MCF 10A (cell line): Measurements from ENCODE around the gene CLP1. TPM values are rescaled to one million over a fixed set of nuclear protein-coding genes. Genes with fewer than 3 reads are reported as not detected.

Source experiments
- BruUV-seq: library from RNA; stranded (reverse); fragments of 400-500 nt; replicated peaks from 2 replicates; lab custom pipeline; 2021; lab: Mats Ljungman, UMichigan
- CTCF ChIA-PET: fragments of 300-600 bp; sonication (Branson Sonifier 250); formaldehyde crosslinking; extraction: SDS; loops from one replicate; lab custom pipeline; 2021; ENCODE audit warnings: antibody characterized with exemption, inconsistent platforms; lab: Yijun Ruan, JAX
- POLR2A ChIA-PET: fragments of 300-600, 350-650 bp; sonication (Branson Sonifier 250); formaldehyde crosslinking; extraction: SDS; loops from one replicate; lab custom pipeline; 2020; ENCODE audit warnings: antibody characterized with exemption, inconsistent platforms; lab: Yijun Ruan, JAX
- DNase-seq: peaks from one replicate; pipeline ENCODE4 v3.0.0-alpha.2; 2018; ENCODE audit not compliant: unreplicated experiment
- H3K27ac Mint-ChIP-seq: one replicate; pipeline ENCODE4 v1.8.0; 2022; ENCODE audit warnings: mild to moderate bottlenecking, low read depth, mixed read lengths; ENCODE audit not compliant: unreplicated experiment
- H3K27me3 Mint-ChIP-seq: one replicate; pipeline ENCODE4 v1.8.0; 2022; ENCODE audit warnings: mixed read lengths; ENCODE audit not compliant: insufficient read depth, unreplicated experiment
- H3K36me3 Mint-ChIP-seq: one replicate; pipeline ENCODE4 v1.8.0; 2022; ENCODE audit warnings: mild to moderate bottlenecking, moderate library complexity, mixed read lengths; ENCODE audit not compliant: insufficient read depth, unreplicated experiment
- H3K4me1 Mint-ChIP-seq: one replicate; pipeline ENCODE4 v1.8.0; 2022; ENCODE audit warnings: mixed read lengths; ENCODE audit not compliant: insufficient read depth, unreplicated experiment
- H3K4me3 Mint-ChIP-seq: one replicate; pipeline ENCODE4 v1.8.0; 2022; ENCODE audit warnings: mild to moderate bottlenecking, moderate library complexity, mixed read lengths; ENCODE audit not compliant: unreplicated experiment
- H3K9me3 Mint-ChIP-seq: one replicate; pipeline ENCODE4 v1.8.0; 2022; ENCODE audit warnings: mixed read lengths; ENCODE audit not compliant: unreplicated experiment
- CTCF ChIP-seq: fragments of 200-600 bp; IDR thresholded peaks from one replicate; pipeline ENCODE4 v1.8.0; 2022; ENCODE audit warnings: antibody characterized with exemption, mild to moderate bottlenecking; ENCODE audit not compliant: unreplicated experiment
- intact Hi-C: fragments of 100-400 bp; cut with micrococcal nuclease; formaldehyde crosslinking; loops from 2 replicates; pipeline ENCODE4 v1.14.1; 2022
- total RNA-seq: library from RNA; stranded (reverse); gene quantifications from 2 replicates; pipeline ENCODE4 v1.2.3, GENCODE V29; 2022

Gene CLP1
- total RNA-seq, 1 experiment from 2014 or later = 9.2 TPM

GRCh38 chr11:57668434-57668782, 10.8 kb downstream of the CLP1 start:
- POLR2A ChIA-PET = interaction anchor here (0.7 to 2.8 kb wide), 9 partner anchors 27 to 343 kb away, joined by 3 to 20 read pairs (median 3); partner anchors contain the start of genes CTNND1, MED19, SELENOH and TMX2
- H3K36me3 Mint-ChIP-seq = peaks cover 40% of the 10 kb centered on the region
- no peak for TF ChIP-seq CTCF
- DNase-seq = no peak
- H3K27ac Mint-ChIP-seq = peak overlapping the region; percentile 100
- no peaks in the 10 kb centered on the region for H3K9me3 Mint-ChIP-seq
- H3K4me3 Mint-ChIP-seq = peak overlapping the region; percentile 96
- CTCF ChIA-PET = interaction anchor here (0.5 kb wide), 1 partner anchor 655 kb away, joined by 3 read pairs; no protein-coding TSS in a partner anchor
- no peaks in the 10 kb centered on the region for H3K27me3 Mint-ChIP-seq
- H3K4me1 Mint-ChIP-seq = peaks cover 20% of the 10 kb centered on the region
- intact Hi-C loops = loop anchor here (2.0 to 5.0 kb wide), 2 partner anchors 44 to 134 kb away; partner anchors contain the start of genes MED19 and TMX2
- no TSS peak for BruUV-seq

GRCh38 chr11:57674251-57674650, 16.7 kb downstream of the CLP1 start:
- CTCF ChIA-PET = interaction anchor here (0.7 to 1.6 kb wide), 3 partner anchors 33 to 145 kb away, joined by 3 to 4 read pairs (median 3); no protein-coding TSS in a partner anchor
- H3K27ac Mint-ChIP-seq = peak overlapping the region; percentile 21
- no peaks in the 10 kb centered on the region for H3K27me3 Mint-ChIP-seq
- peaks cover 70% of the 10 kb centered on the region for H3K36me3 Mint-ChIP-seq
- no TSS peak for BruUV-seq
- H3K9me3 Mint-ChIP-seq = no peaks in the 10 kb centered on the region
- no peak overlapping the region for H3K4me3 Mint-ChIP-seq
- intact Hi-C loops = no loop called here
- no peak for DNase-seq
- POLR2A ChIA-PET = no interaction called here
- no peak for TF ChIP-seq CTCF
- peaks cover 24% of the 10 kb centered on the region for H3K4me1 Mint-ChIP-seq

- DNase-seq = no peak
- peaks cover 75% of the 10 kb centered on the region for H3K36me3 Mint-ChIP-seq
- no peak overlapping the region for H3K27ac Mint-ChIP-seq
- no TSS peak for BruUV-seq
- intact Hi-C loops = no loop called here
- H3K4me3 Mint-ChIP-seq = no peak overlapping the region
- POLR2A ChIA-PET = interaction anchor here (0.5 to 1.1 kb wide), 4 partner anchors 8 to 350 kb away, joined by 3 to 6 read pairs (median 4); no protein-coding TSS in a partner anchor
- H3K9me3 Mint-ChIP-seq = no peaks in the 10 kb centered on the region
- no peak for TF ChIP-seq CTCF
- peaks cover 18% of the 10 kb centered on the region for H3K4me1 Mint-ChIP-seq
- CTCF ChIA-PET = interaction anchor here (0.5 to 1.6 kb wide), 3 partner anchors 35 to 146 kb away, joined by 3 to 4 read pairs (median 3); no protein-coding TSS in a partner anchor
- no peaks in the 10 kb centered on the region for H3K27me3 Mint-ChIP-seq
Measured at GRCh38 chr11:57675176-57675941, 17.8 kb downstream of the CLP1 start.

- no peaks in the 10 kb centered on the region for H3K9me3 Mint-ChIP-seq
- no peaks in the 10 kb centered on the region for H3K27me3 Mint-ChIP-seq
- BruUV-seq = no TSS peak
- intact Hi-C loops = no loop called here
- TF ChIP-seq CTCF = no peak
- DNase-seq = no peak
- CTCF ChIA-PET = no interaction called here
- POLR2A ChIA-PET = interaction anchor here (1.8 kb wide), 1 partner anchor 13 kb away, joined by 7 read pairs; no protein-coding TSS in a partner anchor
- H3K4me1 Mint-ChIP-seq = peaks cover 15% of the 10 kb centered on the region
- no peak overlapping the region for H3K27ac Mint-ChIP-seq
- H3K36me3 Mint-ChIP-seq = peaks cover 78% of the 10 kb centered on the region
- H3K4me3 Mint-ChIP-seq = no peak overlapping the region
Measured at GRCh38 chr11:57679396-57679795, 21.8 kb downstream of the CLP1 start.
